Stimulated activated CD8-positive, alpha-beta memory T cell treated with anti-CD3 and anti-CD28 coated beads, Interleukin-7, amount 100 ng/mL, for 4 hours (primary cell): Measurements from ENCODE around the gene SLC15A5.

Experiments
- DNase-seq, 2 donors: peaks; one replicate each; pipeline ENCODE4 v3.0.0-alpha.2; 2020; ENCODE audit warnings: low read depth in 2 of 2

Gene SLC15A5

GRCh38 chr12:16174282-16174681 lies 103.2 kb downstream of the SLC15A5 start:
- DNase-seq = no peak

- DNase-seq = no peak
Observed at GRCh38 chr12:16171348-16171747, 106.1 kb downstream of the SLC15A5 start.

- no peak for DNase-seq
Observed at GRCh38 chr12:16168078-16168477, 109.4 kb downstream of the SLC15A5 start.

DNA sequence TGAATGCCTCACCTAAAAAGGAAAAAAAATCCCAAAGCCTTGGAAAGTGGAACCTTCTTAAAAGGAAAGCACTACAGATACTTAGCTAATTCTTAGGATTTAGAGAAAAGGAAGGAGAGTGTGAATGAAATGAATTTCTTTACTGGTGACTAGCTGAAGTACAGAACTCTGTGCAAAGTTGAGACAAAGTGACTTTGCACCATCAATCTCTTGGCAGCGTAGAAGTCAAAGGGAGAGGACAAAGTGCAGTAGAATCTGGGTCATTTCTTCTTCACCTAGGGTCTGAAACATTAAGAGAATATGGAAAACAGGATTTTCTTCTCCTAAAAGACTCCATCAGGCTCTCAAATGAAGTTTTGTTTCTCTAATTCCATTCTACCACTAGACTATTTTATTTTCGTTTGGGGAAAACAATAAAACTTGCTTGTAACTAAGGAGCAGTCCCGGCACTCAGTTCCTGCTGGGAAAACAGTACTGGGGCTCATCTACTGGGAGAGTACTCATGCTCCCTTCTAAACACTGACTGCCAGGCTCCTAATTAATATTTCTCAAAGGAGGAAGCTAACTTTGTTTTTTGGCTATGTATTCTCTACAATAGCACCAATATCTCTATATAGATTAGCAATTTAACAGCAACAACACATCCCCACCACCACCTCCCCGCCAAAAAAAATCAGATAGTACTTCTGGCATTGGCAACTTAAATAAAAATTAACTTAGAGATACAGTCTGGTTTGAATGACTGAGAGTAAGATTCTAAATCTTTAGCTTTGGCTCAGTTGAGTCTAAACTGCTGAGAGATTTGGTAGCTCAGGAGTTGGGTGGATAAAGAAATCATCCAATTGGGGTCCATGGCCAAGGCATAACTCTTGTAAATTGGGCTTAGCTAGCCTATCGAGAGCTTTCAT lies 110.7 kb downstream of the SLC15A5 start:
- no peak for DNase-seq

- no peak for DNase-seq
Observed at GRCh38 chr12:16165506-16165905, 112.0 kb downstream of the SLC15A5 start.

DNA sequence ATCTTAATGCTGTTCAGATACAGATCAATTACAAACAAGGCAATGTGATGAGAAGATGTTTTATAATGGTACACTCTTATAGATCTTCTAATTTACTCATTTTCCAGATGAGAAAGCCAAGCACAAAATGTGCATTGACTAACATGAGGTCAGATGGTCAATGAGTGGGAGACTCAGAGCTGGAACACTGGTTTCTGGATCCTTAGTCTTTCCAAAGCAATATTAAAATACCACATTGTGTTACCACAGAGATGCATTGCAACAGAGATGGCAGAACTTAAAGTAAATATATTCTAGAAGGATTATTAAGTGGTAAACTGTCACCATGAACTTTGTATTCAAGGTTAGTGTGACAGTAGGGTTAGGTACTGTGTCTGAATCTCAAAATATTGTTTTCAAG lies 113.6 kb downstream of the SLC15A5 start:
- DNase-seq = no peak

GRCh38 chr12:16163146-16163545 lies 114.3 kb downstream of the SLC15A5 start:
- no peak for DNase-seq

- DNase-seq = no peak
Observed at GRCh38 chr12:16159571-16159970, 117.9 kb downstream of the SLC15A5 start.

GRCh38 chr12:16158050-16158449 lies 119.4 kb downstream of the SLC15A5 start:
- no peak for DNase-seq

DNA sequence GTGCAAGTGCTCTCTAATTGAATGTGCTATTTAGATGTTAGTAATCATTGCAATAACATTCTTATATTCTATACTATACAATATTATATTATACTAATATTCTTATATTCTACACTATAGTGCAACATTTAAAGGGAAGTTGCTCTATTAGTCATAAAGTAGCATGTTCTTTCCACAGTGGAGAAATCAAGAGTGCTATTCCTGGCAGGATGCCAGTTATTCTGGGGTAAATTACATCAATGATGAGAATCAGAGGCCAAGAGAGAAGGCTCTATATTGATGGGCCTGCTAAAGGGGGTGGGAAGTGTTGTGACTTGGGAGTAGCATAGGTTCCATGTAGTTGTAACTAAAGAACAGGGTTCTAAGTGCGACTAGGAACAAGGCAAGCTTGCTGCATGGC lies 121.5 kb downstream of the SLC15A5 start:
- DNase-seq = no peak

- no peak for DNase-seq
Observed at GRCh38 chr12:16154990-16155389, 122.5 kb downstream of the SLC15A5 start.

DNA sequence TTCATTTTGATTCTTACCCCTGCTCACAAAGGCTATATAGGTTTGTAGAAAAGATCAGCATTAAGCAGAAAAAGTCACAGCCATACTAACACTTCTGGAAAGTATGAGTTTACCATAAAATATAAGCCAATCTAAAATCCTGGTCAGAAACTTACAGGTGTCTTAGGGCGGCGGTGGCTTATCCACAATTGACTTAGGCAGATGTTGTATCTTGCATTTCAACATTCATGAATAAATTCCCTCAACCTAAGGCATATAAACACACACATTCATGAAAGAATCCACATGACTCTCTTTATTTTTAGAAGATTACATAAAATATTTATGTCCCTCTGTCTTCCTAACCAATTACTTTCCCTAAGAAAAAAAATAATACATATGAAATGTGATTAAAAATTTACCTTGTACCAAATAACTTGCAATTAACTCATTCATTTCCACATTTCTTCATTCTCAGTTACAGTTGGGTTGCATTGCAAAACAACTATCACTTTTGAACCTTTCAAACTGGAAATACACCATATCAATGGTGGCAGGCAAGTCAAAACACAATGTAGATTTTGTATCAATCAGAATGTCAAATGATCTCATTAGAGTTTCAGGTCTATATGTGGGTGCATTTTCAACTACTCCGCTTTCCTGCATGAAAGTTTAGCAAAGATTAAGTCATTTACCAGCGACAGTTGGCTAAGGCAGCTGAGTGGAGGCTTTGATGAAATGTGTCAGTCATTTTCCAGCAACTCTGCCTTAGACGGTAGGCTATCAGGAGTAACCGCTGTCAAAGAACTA lies 124.4 kb downstream of the SLC15A5 start:
- no peak for DNase-seq

GRCh38 chr12:16150276-16150675 lies 127.2 kb downstream of the SLC15A5 start:
- no peak for DNase-seq

DNA sequence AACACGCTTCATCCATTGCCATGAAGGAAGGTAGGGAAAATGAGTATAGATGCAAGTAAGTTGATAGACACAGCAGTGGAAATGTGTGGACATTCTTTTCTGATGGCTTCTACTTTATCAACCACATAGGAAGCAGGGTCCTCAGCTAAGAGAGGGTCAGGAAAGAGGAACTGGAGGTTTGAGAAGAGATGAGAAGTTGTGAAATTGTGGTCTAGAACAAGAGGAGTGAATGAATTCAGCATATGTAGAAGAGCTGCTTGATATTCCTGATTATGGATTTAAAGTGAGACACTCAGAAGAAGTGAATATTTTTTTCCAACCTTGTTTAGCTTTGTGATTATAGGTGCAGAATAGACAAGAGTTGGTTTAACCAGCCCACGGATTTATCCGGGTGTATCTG lies 128.5 kb downstream of the SLC15A5 start:
- no peak for DNase-seq
